Naive thymus-derived CD4-positive, alpha-beta T cell (primary cell): ENCODE results near the gene TBCD. TPM values are rescaled to one million over a fixed set of nuclear protein-coding genes. Genes with fewer than 3 reads are reported as not detected.

Source experiments
- ATAC-seq: fragments of 150-1000 bp; cut with Tn5 transposase; 2 replicates; pipeline ENCODE4 v1.10.0; 2021; ENCODE audit warnings: mild to moderate bottlenecking, moderate library complexity
- CTCF ChIA-PET: fragments of 350-600 bp; sonication (Branson Sonifier 250); formaldehyde crosslinking; loops from one replicate; lab custom pipeline; 2021; ENCODE audit warnings: antibody characterized with exemption; lab: Charles Lee
- POLR2A ChIA-PET: fragments of 350-600 bp; sonication (Branson Sonifier 250); formaldehyde crosslinking; loops from one replicate; lab custom pipeline; 2021; ENCODE audit warnings: antibody characterized with exemption, inconsistent platforms; lab: Charles Lee
- DNase-seq, 9 donors: peaks; one replicate each; pipeline versions ENCODE4 v3.0.0 to v3.0.0-alpha.2; 2020 to 2022; ENCODE audit warnings: mixed read lengths in 1 of 9
- H3K27ac ChIP-seq: one replicate; pipeline ENCODE4 v1.7.0; 2013; ENCODE audit warnings: mild to moderate bottlenecking, low read depth, low read length, moderate library complexity
- H3K27me3 ChIP-seq, 2 donors: one replicate each; pipeline ENCODE4 v1.7.0; 2013; ENCODE audit warnings: low read length in 2 of 2, mild to moderate bottlenecking in 2 of 2, moderate library complexity in 2 of 2; ENCODE audit not compliant: control insufficient read depth in 2 of 2, insufficient read depth in 2 of 2
- H3K36me3 ChIP-seq, 3 experiments: 1 replicate in 2 of 3; 2 replicates in 1 of 3; pipeline ENCODE4 v1.7.0; 2013; ENCODE audit warnings: low read length in 3 of 3, mild to moderate bottlenecking in 3 of 3, moderate library complexity in 1 of 3; ENCODE audit not compliant: insufficient read depth in 3 of 3, control insufficient read depth in 2 of 3
- H3K4me1 ChIP-seq, 2 donors: one replicate each; pipeline ENCODE4 v1.7.0; 2013; ENCODE audit warnings: low read length in 2 of 2, mild to moderate bottlenecking in 2 of 2, moderate library complexity in 1 of 2; ENCODE audit not compliant: control insufficient read depth in 2 of 2, insufficient read depth in 2 of 2
- H3K4me3 ChIP-seq: 2 replicates; pipeline ENCODE4 v1.7.0; 2013; ENCODE audit warnings: mild to moderate bottlenecking, low read length
- H3K9me3 ChIP-seq, 3 experiments: 1 replicate in 2 of 3; 2 replicates in 1 of 3; pipeline ENCODE4 v1.7.0; 2013; ENCODE audit warnings: low read length in 3 of 3; ENCODE audit not compliant: control insufficient read depth in 2 of 3
- H3K27ac Mint-ChIP-seq, 9 donors: one replicate each; pipeline ENCODE4 v1.8.0; 2020 to 2022; ENCODE audit warnings: mixed read lengths in 9 of 9, mild to moderate bottlenecking in 8 of 9, moderate library complexity in 5 of 9, inconsistent platforms in 2 of 9
- H3K27me3 Mint-ChIP-seq, 5 donors: one replicate each; pipeline ENCODE4 v1.8.0; 2021 to 2022; ENCODE audit warnings: mixed read lengths in 5 of 5, mild to moderate bottlenecking in 1 of 5
- H3K36me3 Mint-ChIP-seq, 5 donors: one replicate each; pipeline ENCODE4 v1.8.0; 2020 to 2022; ENCODE audit warnings: mixed read lengths in 5 of 5, mild to moderate bottlenecking in 3 of 5, inconsistent platforms in 1 of 5
- H3K4me1 Mint-ChIP-seq, 7 donors: one replicate each; pipeline ENCODE4 v1.8.0; 2020 to 2022; ENCODE audit warnings: mixed read lengths in 7 of 7, mild to moderate bottlenecking in 3 of 7, inconsistent platforms in 1 of 7
- H3K4me3 Mint-ChIP-seq, 10 donors: one replicate each; pipeline ENCODE4 v1.8.0; 2020 to 2022; ENCODE audit warnings: mild to moderate bottlenecking in 10 of 10, mixed read lengths in 10 of 10, moderate library complexity in 6 of 10, inconsistent platforms in 2 of 10
- H3K9me3 Mint-ChIP-seq, 11 donors: one replicate each; pipeline ENCODE4 v1.8.0; 2020 to 2022; ENCODE audit warnings: mixed read lengths in 11 of 11, mild to moderate bottlenecking in 4 of 11, inconsistent platforms in 1 of 11, moderate library complexity in 1 of 11
- intact Hi-C, 2 donors: fragments of 100-400 bp; cut with micrococcal nuclease; formaldehyde crosslinking; loops; one replicate each; pipeline ENCODE4 v1.15.1; 2023
- polyA plus RNA-seq, 2 donors: library from polyadenylated mRNA; unstranded; fragments of 300-500 nt; fragmentation: Illumina TruSeq; gene quantifications; one replicate each; pipeline ENCODE4 v1.2.3, GENCODE V29; 2021
- total RNA-seq, 6 experiments: library from RNA in 5 of 6; stranded (reverse) in 5 of 6; gene quantifications; 1 replicate in 5 of 6; 2 replicates in 1 of 6; pipeline ENCODE4 v1.2.3 and lab custom pipeline; 2021 to 2026

The TBCD gene
- total and polyA plus RNA-seq, 7 experiments from 2014 or later = 61.5 to 255 (median 123) TPM

DNA sequence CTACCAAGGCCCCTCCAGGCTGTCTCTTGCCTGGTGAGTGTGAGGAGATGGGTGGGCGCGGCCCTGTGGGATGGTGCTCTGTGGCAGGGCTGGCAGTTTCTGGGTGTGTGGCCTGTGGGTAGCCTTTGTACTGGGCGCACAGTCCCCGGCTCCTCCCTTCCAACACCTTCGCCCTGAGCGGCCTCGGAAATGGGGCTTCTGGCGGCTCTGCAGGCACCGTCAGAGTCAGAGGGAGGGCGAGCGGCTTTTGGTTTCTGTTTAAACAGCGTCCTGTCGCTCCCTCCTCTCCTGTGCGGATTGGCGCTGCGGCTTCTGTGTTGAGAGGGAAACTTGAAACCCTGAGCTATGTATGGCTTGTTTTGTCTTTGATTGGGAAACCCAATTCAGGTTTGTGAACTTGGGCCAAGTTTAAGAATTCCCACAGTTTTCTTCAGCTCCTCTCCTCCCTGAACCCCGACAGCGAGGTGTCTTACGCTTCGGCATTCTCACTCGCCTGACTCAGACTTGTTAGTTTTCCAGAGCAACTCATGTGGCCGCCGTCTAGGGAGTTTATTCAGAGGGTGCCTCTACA lies 96.2 kb downstream of the TBCD start:
- H3K27me3 Mint-ChIP-seq = no peaks in the 10 kb centered on the region
- DNase-seq (peak in 3 of 9 donors; percentile 18 to 36 (median 19)), ATAC-seq (peak; percentile 87)
- H3K4me1 ChIP-seq = no peaks in the 10 kb centered on the region
- H3K27ac ChIP-seq = no peak overlapping the region
- H3K4me3 Mint-ChIP-seq = peak overlapping the region in 6 of 10 donors; percentile 16 to 77 (median 46)
- peak overlapping the region in 4 of 9 donors; percentile 53 to 81 (median 68) for H3K27ac Mint-ChIP-seq
- no peaks in the 10 kb centered on the region for H3K9me3 ChIP-seq
- ChIA-PET CTCF (no interaction called here), POLR2A (no interaction called here)
- no peaks in the 10 kb centered on the region for H3K27me3 ChIP-seq
- intact Hi-C loops = loop anchor here in 1 of 2 donors (2.0 kb wide), 1 partner anchor 17 kb away; no protein-coding TSS in a partner anchor
- no peaks in the 10 kb centered on the region for H3K9me3 Mint-ChIP-seq
- peaks cover 4 to 25% (median 10%) of the 10 kb centered on the region in 5 donors for H3K36me3 Mint-ChIP-seq
- H3K4me1 Mint-ChIP-seq = peaks cover 6 to 18% (median 14%) of the 10 kb centered on the region in 7 donors
- H3K36me3 ChIP-seq = peaks cover 0 to 8% (median 0%) of the 10 kb centered on the region in 3 experiments
- H3K4me3 ChIP-seq = no peak overlapping the region

DNA sequence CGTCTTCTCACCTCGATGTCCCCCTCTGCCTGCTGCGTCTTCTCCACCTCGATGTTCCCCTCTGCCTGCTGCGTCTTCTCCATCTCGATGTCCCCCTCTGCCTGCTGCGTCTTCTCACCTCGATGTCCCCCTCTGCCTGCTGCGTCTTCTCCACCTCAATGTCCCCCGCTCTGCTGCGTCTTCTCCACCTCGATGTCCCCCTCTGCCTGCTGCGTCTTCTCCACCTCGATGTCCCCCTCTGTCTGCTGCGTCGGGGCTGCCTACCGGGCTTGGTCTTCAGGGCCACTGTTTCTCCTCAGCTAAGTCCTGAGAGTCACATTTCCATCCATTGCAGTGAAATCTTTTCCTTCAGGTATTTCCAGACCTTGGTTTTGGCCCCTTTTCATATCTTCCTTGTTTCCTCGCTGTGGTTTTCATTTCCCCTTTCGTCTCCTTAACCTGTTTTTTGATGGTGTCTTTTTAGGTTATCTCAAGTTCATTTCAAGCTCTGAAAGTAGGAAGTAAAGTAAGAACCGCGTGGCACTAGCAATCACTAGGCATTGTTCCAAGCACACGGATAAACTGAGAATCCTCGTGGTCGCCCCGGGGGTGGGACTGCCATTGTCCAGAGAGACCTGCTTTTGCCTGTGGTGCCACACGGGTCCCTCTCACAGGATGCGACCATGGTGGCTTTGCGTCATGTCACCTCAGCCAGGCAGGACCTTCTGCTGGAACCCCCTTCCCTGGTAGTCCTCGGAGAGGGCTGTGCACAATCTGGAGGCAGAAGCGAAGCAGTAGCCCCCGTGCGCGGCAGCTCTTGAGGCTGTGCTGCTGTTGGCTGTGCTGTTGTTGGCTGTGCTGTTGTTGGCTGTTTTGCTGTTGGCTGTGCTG lies 97.4 kb downstream of the TBCD start:
- no peak overlapping the region for H3K4me3 ChIP-seq
- H3K27me3 Mint-ChIP-seq = no peaks in the 10 kb centered on the region
- DNase-seq (no peak), ATAC-seq (no peak)
- H3K4me1 Mint-ChIP-seq = peaks cover 8 to 18% (median 14%) of the 10 kb centered on the region in 7 donors
- H3K4me1 ChIP-seq = no peaks in the 10 kb centered on the region
- CTCF ChIA-PET = no interaction called here
- no peaks in the 10 kb centered on the region for H3K27me3 ChIP-seq
- H3K36me3 ChIP-seq = peaks cover 0 to 8% (median 0%) of the 10 kb centered on the region in 3 experiments
- H3K36me3 Mint-ChIP-seq = peaks cover 8 to 34% (median 11%) of the 10 kb centered on the region in 5 donors
- POLR2A ChIA-PET = interaction anchor here (1.0 kb wide), 1 partner anchor 13 kb away, joined by 3 read pairs; no protein-coding TSS in a partner anchor
- intact Hi-C loops = loop anchor here in 1 of 2 donors (2.0 kb wide), 1 partner anchor 15 kb away; no protein-coding TSS in a partner anchor
- H3K27ac ChIP-seq = no peak overlapping the region
- H3K27ac Mint-ChIP-seq = peak overlapping the region in 3 of 9 donors; percentile 11 to 63 (median 58)
- no peaks in the 10 kb centered on the region for H3K9me3 ChIP-seq
- H3K9me3 Mint-ChIP-seq = no peaks in the 10 kb centered on the region
- peak overlapping the region in 4 of 10 donors; percentile 10 to 70 (median 58) for H3K4me3 Mint-ChIP-seq

DNA sequence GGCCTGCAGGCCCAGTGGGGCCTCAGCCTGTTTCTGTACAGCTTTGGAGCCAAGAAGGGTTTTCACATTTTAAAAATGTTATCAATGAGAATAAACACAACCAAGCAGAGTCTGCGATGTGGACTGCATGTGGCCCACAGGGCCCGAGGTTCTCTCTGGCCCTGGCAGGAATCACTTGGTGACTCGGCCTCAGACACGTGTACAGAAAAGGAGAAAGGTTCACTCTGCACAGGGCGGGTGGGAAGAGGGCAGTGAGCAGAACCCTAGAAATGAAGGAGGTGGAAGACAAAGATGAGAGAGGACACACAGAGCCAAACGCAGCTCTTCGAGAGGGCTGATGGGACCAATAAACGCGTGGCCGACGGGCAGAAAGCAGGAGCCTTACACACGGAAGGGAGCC lies 99.5 kb downstream of the TBCD start:
- H3K9me3 ChIP-seq = no peaks in the 10 kb centered on the region
- ChIA-PET CTCF (no interaction called here), POLR2A (interaction anchor here (0.6 to 0.7 kb wide), 2 partner anchors 12 to 189 kb away, joined by 3 read pairs; no protein-coding TSS in a partner anchor)
- Mint-ChIP-seq H3K27ac (peak overlapping the region in 1 of 9 donors; percentile 51), H3K9me3 (no peaks in the 10 kb centered on the region), H3K36me3 (peaks cover 10 to 46% (median 13%) of the 10 kb centered on the region in 5 donors), H3K27me3 (no peaks in the 10 kb centered on the region), H3K4me3 (no peak overlapping the region), H3K4me1 (peaks cover 8 to 18% (median 14%) of the 10 kb centered on the region in 7 donors)
- H3K27ac ChIP-seq = no peak overlapping the region
- DNase-seq (no peak), ATAC-seq (no peak)
- H3K4me1 ChIP-seq = no peaks in the 10 kb centered on the region
- H3K4me3 ChIP-seq = no peak overlapping the region
- peaks cover 0 to 8% (median 0%) of the 10 kb centered on the region in 3 experiments for H3K36me3 ChIP-seq
- no peaks in the 10 kb centered on the region for H3K27me3 ChIP-seq
- intact Hi-C loops = no loop called here

DNA sequence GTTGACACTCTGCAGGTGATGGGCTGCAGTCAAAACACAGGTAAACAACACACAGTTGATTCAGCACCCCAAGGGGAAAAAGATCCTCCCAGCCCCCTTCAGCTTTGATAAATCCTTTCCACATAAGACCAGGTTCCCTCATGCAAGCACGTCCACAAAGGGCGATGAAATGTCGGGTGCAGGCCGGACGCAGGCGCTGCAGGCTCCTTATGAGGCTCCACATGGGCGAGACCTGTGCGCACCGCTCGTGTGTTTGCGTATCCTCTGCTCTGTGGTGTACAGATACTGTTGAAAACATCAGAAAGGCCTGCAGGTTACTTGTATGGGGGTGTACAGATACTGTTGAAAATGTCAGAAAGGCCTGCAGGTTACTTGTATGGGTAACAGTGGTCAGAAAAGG lies 102.4 kb downstream of the TBCD start:
- no peak overlapping the region for H3K27ac ChIP-seq
- peaks cover 13 to 14% of the 10 kb centered on the region in 2 donors for H3K4me1 ChIP-seq
- Mint-ChIP-seq H3K27me3 (no peaks in the 10 kb centered on the region), H3K4me3 (no peak overlapping the region), H3K36me3 (peaks cover 8 to 45% (median 12%) of the 10 kb centered on the region in 5 donors), H3K4me1 (peaks cover 17 to 28% (median 22%) of the 10 kb centered on the region in 7 donors), H3K9me3 (no peaks in the 10 kb centered on the region), H3K27ac (peak overlapping the region in 1 of 9 donors; percentile 29)
- no peak overlapping the region for H3K4me3 ChIP-seq
- ATAC-seq (no peak), DNase-seq (no peak)
- CTCF ChIA-PET = interaction anchor here (0.8 to 1.4 kb wide), 3 partner anchors 9 to 22 kb away, joined by 3 to 6 read pairs (median 3); no protein-coding TSS in a partner anchor
- H3K27me3 ChIP-seq = no peaks in the 10 kb centered on the region
- peaks cover 0 to 7% (median 0%) of the 10 kb centered on the region in 3 experiments for H3K36me3 ChIP-seq
- no peaks in the 10 kb centered on the region for H3K9me3 ChIP-seq
- intact Hi-C loops = no loop called here
- POLR2A ChIA-PET = interaction anchor here (0.8 to 1.5 kb wide), 2 partner anchors 9 to 11 kb away, joined by 3 to 11 read pairs; no protein-coding TSS in a partner anchor

DNA sequence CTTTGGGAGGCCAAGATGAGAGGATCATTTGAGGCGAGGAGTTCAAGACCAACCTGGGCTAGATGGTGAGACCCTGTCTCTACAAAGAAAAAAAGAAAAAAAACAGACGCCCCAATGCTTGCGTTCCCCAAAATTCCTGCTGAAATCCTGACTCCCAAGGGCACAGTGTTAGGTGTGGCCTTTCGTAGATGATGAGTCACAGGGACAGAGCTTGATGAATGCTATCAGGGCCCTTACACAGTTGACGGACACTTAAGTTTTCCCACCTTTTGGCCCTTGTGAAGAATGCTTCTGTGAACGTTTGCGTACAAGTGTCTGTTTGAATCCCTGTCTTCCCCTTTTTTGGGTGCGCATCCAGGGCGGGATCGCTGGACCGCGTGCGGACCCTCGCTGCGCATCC lies 104.5 kb downstream of the TBCD start:
- POLR2A ChIA-PET = no interaction called here
- intact Hi-C loops = no loop called here
- CTCF ChIA-PET = interaction anchor here (3.1 kb wide), 1 partner anchor 74 kb away, joined by 7 read pairs; no protein-coding TSS in a partner anchor

More for the DNA sequence above, 104.5 kb downstream of the TBCD start:
- Histone ChIP-seq H3K27me3 (no peaks in the 10 kb centered on the region), H3K4me1 (peaks cover 18 to 28% of the 10 kb centered on the region in 2 donors), H3K4me3 (no peak overlapping the region), H3K9me3 (no peaks in the 10 kb centered on the region), H3K36me3 (peaks cover 0 to 7% (median 0%) of the 10 kb centered on the region in 3 experiments), H3K27ac (no peak overlapping the region)
- H3K9me3 Mint-ChIP-seq = no peaks in the 10 kb centered on the region
- peak overlapping the region in 1 of 9 donors; percentile 23 for H3K27ac Mint-ChIP-seq
- no peak overlapping the region for H3K4me3 Mint-ChIP-seq
- peaks cover 6 to 35% (median 13%) of the 10 kb centered on the region in 5 donors for H3K36me3 Mint-ChIP-seq
- no peak for DNase-seq
- H3K27me3 Mint-ChIP-seq = no peaks in the 10 kb centered on the region
- no peak for ATAC-seq
- H3K4me1 Mint-ChIP-seq = peaks cover 29 to 44% (median 40%) of the 10 kb centered on the region in 7 donors
